HG02678 (cell line): ENCODE measurements around the gene H6PD.

Experiments
- ATAC-seq: cut with Tn5 transposase; IDR thresholded peaks from one replicate; pipeline ENCODE4 v1.9.1; 2021; ENCODE audit warnings: mild to moderate bottlenecking, moderate library complexity; ENCODE audit not compliant: unreplicated experiment

Gene H6PD, protein sequence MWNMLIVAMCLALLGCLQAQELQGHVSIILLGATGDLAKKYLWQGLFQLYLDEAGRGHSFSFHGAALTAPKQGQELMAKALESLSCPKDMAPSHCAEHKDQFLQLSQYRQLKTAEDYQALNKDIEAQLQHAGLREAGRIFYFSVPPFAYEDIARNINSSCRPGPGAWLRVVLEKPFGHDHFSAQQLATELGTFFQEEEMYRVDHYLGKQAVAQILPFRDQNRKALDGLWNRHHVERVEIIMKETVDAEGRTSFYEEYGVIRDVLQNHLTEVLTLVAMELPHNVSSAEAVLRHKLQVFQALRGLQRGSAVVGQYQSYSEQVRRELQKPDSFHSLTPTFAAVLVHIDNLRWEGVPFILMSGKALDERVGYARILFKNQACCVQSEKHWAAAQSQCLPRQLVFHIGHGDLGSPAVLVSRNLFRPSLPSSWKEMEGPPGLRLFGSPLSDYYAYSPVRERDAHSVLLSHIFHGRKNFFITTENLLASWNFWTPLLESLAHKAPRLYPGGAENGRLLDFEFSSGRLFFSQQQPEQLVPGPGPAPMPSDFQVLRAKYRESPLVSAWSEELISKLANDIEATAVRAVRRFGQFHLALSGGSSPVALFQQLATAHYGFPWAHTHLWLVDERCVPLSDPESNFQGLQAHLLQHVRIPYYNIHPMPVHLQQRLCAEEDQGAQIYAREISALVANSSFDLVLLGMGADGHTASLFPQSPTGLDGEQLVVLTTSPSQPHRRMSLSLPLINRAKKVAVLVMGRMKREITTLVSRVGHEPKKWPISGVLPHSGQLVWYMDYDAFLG

DNA sequence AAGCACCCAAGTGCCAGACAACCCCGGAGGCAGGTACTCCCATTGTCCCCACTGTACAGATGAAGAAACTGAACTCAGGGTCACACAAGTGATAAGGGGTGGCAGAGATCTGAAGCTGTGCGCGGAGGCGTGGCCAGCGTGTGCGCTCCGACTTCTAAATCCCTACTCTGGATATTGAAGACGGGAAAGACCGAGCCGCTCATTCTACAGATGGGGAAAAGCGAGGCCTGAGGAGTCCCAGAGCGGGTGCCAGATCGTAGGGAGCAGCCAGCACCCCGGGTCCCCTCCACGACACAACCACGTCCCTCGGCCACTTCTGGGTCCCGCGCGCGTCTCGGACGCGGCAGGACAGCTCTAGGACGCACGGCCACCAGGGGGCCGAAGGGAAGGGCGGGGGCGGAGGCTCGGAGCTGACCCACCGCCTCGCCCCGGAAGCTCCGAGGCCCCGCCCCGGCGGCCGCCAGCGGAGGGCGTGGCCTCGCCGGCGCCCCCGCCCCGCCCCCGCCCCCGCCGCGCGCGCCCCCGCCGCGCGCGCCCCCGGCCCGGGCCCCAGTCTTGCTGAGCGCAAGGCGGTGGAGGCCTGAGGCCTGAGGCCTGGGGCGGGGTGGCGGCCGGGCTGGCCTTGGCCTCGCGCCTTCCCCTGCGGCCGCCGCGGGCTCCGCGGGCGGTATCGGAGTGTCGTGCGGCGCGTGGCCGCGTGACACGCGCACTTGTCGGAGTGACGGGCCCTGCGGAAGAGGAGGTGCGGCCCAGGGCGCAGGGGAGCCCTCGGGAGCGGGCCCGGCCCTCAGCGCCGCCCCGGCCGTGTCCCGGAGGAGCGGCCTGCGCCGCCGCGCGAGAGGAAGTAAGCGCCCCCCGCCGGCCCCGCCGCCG lies at the start of gene H6PD:
H6PD (plus strand) TSS at position 552 of the 873 bp plus-strand sequence. CDS start 10,161 bp downstream, outside the sequence.
- peak; percentile 79 for ATAC-seq

GRCh38 chr1:9186082-9186859 lies 48.3 kb upstream of the H6PD start:
- no peak for ATAC-seq

DNA sequence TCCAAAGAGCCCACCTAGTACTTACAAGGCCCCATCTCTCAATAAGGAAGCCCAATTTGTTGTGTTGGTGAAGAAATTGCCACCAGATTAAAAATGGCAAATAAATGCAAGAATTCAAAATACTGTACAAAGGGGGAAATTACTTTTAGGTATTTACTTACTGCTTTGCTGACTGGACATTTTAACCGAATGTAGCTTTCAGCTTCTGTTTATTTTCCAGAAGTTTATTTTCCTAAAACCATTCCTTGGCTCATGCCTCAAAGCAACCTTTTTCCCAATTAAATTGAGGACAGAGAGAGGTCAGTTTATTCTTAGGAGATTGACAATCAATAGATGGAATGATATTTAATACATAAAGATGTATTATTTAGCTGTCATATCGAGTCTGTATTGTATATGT lies 47.6 kb upstream of the H6PD start:
- no peak for ATAC-seq

GRCh38 chr1:9190234-9190633 lies 44.3 kb upstream of the H6PD start:
- ATAC-seq = no peak

GRCh38 chr1:9191231-9191630 lies 43.3 kb upstream of the H6PD start:
- no peak for ATAC-seq

GRCh38 chr1:9192578-9193232 lies 41.9 kb upstream of the H6PD start:
- ATAC-seq = no peak

- ATAC-seq = no peak
Measured at GRCh38 chr1:9193233-9193625, 41.3 kb upstream of the H6PD start.

DNA sequence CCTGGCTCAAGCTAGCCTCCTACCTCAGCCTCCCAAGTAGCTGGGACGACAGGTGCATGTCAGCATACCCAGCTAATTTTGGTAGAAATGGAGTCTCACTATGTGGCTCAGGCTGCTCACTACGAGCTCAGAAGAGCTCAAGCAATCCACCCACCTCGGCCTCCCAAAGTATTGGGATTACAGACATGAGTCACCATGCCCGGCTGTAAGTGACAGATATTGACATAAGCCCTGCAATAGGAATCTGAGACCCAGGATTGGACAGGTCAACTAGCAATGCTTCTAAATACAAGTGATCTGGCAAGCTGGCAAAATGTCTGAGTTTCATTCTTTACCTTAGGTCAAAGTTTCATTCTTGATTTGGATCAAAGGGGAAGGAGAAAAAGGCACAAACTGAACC lies 40.5 kb upstream of the H6PD start:
- ATAC-seq = no peak

GRCh38 chr1:9195651-9196050 lies 38.9 kb upstream of the H6PD start:
- no peak for ATAC-seq

GRCh38 chr1:9196129-9197040 lies 38.2 kb upstream of the H6PD start:
- ATAC-seq = peak; percentile 50

DNA sequence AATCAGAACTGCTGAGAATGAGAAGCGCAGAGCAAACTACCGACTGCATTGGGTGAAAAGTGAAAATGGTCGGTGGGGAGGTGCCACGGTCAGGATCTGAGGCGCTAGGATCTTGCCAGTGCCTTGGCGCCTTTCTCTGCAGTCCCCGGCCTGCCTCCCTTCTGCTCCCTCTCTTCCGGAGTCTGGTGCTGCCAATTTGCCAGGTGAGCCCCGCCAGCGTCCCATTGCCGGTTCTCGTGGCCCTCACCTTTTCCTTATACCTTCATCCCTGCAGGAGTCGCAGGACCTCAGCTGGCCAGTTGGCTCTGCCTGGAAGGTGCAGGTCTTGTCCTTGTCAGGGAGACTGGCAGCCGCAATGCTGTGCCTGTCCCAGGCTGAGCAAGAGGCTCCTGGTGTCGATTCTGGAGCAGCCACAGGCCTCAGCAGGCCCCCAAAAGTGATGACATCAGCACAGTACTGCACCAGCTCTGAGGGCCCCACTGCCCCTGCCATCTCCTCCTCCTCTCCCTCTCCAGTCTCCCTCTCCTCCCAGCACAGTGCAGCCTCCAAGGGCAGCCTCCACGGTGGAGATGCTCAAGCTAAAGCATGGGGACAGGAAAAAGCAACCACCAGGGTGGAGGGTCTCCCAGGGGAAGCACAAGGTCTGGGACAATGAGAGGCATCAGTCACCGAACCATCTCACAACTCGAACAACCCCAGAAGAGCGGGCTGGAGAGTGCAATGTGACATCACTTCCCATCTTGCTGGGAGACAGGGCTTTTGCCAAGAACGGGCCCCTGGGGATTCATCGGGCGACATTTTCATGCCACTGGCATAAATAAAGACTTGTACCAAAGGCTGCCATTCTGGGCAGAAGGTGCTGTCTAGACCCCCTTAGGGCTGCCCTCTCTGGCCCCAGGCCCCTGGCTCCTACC lies 37.1 kb upstream of the H6PD start:
- ATAC-seq = no peak

DNA sequence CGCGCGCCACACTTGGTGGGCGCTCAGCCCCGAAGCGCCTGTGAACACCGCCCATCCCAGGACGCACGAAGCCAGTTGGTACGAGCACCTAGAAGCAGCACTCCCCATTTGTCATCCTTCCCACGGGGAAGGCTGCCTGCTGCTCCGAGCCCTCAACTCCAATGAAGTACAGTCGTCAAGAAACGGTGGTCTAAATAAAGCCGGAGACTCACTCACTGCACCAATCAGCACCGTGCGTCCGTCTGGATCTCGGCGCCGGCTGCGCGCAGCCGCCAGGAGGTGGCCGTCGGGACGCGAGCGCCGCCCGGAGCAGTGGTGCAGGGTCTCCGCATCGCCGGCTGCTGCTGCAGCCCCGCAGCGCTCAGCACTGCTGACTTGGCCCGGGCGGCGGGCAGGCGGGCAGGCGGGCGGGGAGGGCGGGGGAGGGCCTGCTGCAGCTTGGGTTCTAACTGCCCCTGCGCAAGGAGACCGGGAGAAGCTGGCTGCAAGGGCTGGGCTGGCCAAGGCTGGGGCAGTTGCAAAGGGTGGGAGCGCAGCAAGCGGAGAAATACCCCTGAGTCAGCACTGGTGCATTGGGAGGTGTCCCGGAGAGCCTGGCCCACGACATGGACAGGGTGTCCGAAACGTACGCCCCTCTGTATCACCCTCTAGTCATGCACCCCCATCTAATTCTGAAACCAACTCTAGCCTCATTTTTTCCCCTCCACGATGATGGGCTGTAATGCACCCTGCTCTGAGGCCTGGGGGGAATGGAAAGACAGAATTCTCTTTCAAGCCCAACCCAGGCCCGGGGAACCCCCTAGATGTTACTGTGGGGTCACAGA lies 35.8 kb upstream of the H6PD start:
- ATAC-seq = no peak

DNA sequence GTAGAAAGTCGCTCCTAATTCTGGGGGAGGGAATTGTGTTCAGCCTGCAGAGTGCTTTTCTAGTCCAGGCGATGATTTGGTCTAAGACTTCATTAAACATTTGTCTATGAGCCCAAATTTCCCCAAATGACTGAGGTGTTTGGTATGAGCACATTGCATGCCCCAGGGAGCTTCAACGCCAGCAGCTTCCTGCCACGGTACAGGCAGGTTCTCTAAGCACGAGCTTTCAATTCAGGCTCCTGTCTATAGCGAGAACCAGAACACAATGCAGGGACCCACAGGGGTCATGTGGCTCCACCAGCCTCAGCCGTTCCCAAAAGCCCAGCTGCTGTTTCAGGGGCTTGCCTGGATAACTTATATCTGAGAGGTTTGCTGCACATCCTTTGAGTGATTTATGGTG lies 34.1 kb upstream of the H6PD start:
- no peak for ATAC-seq

GRCh38 chr1:9201401-9202239 lies 33.0 kb upstream of the H6PD start:
- ATAC-seq = no peak

- no peak for ATAC-seq
Measured at GRCh38 chr1:9202240-9202870, 32.2 kb upstream of the H6PD start.
